ENCODE results near the gene SLC13A1.
"Not testable (repeated sequence)": the region's sequence is repeated elsewhere in the genome, so short reads cannot be mapped to it uniquely, and the experiment has no call there.

The SLC13A1 gene

DNA sequence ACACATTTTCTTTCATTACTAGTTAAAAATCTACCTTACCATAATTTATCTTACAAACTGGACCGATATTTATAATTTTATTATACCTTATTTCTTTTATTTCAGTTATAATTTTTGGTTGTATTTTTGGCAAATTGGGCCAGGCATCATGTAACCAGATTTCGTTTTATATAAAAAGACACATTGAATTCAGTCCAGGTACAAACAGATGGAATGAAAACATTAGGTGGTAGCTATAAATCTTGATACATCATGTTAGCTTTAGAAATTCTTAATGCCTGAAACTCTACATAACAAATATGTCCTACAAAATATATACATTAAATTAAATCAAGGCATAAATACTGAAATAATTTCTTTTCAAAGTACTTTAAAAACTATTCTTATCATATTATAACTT, 73.1 kb downstream of the SLC13A1 start:
- no peak for DNase-seq (ENCODE audit: low read depth in 3 of 3)

DNA sequence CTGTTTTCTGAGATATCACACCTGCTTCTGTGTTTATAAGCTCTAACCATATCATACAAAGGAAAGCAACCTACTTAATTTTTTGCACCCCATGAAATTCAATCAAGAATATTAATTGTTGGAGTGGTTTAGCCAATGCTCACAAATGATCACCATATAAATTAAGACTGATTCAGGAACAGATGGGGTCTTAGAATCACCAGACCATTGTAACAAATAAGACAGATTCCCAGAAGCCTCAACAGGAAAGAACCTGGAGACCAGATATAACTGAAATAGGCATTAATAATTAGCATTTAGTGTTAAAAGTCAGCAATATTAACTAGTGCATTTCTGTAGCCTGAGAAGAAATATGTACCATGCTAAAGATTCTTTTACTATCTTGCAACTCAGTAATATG, 73.6 kb downstream of the SLC13A1 start:
- DNase-seq (ENCODE audit: low read depth in 3 of 3): no peak

DNA sequence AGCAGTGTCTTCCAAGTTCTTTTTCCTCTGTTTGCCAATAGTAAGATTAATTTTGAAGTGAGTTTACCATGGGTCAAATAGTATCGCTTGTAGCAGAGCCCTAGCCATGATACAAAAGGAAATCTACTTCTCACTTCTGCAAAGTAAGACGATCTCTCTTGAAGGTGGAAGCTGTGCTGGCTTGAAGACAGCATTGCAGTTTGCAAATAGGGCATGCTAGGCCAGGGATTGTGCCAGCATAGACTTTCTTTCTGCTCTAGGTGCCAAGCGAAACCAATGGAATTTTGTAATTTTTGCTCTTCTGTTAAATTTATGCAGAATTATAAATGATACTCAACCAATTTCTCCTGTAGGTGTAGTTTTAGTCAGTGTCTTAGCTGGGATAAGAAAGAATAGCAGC, 74.5 kb downstream of the SLC13A1 start:
- DNase-seq (ENCODE audit: low read depth in 3 of 3): no peak

DNA sequence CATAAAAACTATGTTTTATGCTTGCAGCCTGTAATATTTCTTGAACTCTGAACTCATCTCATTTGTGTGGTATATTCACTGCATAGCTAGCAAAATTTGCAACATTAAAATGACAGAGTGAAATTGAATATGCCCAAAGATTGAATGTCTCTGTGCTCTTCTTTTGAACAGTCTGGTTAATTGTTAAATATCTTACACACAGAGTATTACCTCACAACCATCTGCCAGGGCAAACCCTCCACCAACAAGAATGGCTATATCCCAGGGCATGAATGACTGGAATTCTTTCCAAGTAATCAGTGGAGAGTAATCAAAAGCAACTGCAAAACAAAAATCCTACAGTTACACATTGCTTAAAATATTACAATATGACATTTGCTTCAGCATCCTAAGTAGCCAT, 76.9 kb downstream of the SLC13A1 start:
- DNase-seq (ENCODE audit: low read depth in 3 of 3): no peak

DNA sequence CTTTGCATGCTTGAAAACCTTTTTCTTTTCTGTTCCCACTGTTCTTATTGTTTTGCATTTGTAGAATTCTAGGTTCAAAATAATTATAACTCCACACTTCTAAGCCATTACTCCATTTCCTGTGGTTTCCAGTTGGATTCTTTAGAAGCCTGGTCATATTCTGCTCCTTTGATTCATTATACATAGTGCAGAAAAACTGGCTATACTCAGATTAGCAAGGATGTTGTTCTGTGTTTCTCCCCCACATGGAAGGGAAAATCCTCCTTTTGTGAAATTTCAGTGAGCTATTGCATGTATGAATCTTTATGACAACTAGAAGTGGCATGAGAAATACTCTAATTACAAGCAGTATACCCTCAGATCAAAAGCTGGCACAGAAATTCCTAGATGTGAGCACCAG, 79.5 kb downstream of the SLC13A1 start:
- DNase-seq (ENCODE audit: low read depth in 3 of 3): no peak

DNA sequence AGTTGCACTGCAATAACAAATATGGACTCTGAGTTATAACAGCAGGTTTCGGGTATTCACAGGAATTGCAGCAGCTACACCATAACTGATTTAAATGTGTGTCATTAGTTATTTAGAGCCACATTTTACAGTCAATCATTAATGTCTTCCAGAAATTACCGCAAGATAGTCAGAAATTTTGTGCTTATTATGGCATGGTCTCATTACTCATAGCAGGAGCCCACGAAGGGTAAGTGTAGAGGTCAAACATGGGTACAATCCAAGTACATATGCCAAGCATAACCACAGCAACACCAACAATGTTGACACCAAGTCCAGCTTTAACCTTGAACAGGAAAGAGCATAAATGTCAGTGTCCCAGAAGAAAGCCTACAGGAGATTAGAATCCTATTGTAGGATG, 84.4 kb downstream of the SLC13A1 start:
- no peak for DNase-seq (ENCODE audit: low read depth in 3 of 3)

DNA sequence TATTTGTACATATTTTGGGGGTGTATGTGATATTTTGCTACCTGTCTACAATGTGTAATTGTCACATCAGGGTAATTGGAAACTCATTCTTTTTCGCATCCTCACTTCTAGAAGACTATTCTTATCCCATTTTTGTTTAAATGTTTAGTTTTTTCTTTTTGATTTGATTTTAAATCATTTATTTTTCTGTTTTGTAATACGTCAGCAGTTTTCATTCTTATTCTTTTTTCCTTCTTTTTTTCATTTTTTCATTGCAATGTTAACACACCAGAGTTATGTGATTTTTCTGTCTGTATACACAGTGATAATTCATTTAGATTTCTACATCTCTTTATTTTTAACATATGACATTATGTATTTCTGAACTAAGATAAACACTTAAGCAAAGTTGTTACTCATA, 85.5 kb downstream of the SLC13A1 start:
- no peak for DNase-seq (ENCODE audit: low read depth in 3 of 3)

DNA sequence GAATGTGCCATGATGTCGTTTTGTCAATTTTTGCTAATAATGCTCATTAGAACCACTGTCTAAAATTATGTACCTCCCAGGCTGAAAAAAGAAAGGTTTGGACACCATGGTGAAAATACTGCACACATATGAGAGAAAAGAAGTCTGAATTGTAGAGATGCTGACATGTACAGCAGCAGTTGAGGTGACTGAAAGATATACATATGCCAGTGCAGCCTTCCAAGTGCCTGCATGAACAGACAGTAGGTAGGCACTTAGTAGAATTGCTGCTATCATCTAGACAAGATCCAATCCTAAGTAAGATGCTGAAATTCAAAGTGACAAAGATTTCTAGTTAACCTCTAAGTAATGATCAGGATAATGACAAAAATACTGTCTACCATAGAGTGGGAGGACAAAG, 86.9 kb downstream of the SLC13A1 start:
- no peak for DNase-seq (ENCODE audit: low read depth in 3 of 3)

DNA sequence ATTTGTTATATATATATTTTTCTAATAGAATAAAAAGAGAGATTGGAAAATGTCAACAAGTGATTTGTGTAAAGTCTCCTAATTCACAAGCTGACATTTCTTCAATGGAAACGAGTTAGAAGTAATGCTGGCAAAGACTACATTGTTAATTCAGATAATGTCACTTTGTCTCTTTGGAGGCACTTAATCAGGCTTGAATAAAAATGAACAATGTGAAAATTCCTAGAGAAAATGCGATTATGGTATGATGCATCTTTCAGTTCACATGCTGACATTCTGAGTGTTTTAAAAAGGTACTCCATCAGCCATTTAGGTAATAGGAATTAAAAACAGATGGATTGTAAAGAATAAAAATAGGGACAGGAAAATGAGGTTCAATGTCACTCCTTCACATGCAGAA, 100.1 kb downstream of the SLC13A1 start:
- no peak for DNase-seq (ENCODE audit: low read depth in 3 of 3)

DNA sequence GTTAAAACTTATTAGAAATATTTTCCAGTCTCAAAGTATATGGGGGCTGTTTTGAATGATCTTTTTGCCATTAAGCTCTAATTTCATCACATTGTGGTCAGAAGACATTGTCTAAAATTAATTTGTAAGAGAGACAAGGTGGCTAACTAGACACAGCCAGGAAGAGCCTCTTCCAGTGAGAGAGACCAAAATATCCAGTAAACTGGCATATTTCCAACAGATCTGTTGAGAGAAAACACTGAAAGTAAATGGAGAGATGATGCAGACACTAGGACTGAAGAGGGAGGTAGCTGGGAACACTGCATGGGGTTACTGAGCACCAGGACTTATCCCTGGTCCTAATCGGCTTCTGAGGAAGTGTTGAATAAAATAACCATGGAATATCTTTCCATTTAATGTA, 102.8 kb downstream of the SLC13A1 start:
- no peak for DNase-seq (ENCODE audit: low read depth in 3 of 3)

DNA sequence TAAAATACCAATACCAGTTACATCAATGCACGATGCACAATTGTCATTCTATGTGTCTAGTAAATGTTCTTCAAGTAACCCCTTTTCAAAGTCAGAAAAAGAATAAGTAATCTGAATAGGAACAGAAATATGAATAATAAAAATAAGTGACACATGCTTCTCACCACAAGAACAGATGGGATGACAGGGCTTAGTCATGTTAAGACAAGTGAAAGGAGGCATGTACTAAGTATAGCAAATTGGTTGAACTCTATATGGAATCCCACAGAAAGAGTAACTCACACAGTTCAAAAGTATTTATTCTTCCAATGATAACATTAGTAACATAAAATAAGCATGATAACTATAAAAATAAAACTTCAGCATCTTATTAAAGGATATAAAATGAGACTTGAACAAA, 103.3 kb downstream of the SLC13A1 start:
- no peak for DNase-seq (ENCODE audit: low read depth in 3 of 3)

DNA sequence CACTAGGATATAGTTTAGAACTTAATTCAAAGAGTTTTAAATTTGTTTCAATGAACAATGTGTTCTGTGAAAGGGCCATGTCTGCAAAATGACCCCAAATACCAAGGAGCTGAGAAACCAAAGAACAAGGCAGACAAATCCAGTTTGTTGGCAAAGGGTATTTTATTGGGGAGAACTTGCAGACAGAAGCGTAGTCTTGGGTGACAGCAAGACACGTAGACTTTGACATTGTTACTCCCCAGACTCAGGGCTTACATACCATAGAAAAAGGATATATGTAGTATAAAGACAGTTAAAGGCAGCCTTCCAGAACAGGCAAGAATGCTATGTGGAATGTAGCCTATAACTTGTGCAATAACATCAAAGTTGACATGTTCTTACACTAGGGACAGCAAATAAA, 109.3 kb downstream of the SLC13A1 start:
- DNase-seq (ENCODE audit: low read depth in 3 of 3): no peak

DNA sequence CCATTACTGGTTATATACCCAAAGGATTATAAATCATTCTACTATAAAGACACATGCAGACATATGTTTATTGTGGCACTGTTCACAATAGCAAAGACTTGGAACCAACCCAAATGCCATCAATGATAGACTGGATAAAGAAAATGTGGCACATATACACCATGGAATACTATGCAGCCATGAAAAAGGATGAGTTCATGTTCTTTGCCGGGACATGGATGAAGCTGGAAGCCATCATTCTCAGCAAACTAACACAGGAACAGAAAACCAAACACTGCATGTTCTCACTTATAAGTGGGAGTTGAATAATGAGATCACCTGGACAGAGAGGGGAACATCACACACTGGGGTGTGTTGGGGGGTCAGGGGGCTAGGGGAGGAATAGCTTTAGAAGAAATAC, 112.9 kb downstream of the SLC13A1 start:
- not testable (repeated sequence) for DNase-seq (ENCODE audit: low read depth in 3 of 3)

DNA sequence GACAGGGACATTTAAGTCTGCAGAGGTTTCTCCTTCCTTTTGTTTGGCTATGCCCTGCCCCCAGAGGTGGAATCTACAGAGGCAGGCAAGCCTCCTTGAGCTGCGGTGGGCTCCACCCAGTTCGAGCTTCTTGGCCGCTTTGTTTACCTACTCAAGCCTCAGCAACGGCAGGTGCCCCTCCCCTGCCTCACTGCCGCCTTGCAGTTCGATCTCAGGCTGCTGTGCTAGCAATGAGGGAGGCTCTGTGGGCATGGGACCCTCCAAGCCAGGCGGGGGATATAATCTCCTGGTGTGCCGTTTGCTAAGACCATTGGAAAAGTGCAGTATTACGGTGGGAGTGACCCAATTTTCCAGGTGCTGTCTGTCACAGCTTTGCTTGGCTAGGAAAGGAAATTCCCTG, 114.9 kb downstream of the SLC13A1 start:
- DNase-seq (ENCODE audit: low read depth in 3 of 3): not testable (repeated sequence)

DNA sequence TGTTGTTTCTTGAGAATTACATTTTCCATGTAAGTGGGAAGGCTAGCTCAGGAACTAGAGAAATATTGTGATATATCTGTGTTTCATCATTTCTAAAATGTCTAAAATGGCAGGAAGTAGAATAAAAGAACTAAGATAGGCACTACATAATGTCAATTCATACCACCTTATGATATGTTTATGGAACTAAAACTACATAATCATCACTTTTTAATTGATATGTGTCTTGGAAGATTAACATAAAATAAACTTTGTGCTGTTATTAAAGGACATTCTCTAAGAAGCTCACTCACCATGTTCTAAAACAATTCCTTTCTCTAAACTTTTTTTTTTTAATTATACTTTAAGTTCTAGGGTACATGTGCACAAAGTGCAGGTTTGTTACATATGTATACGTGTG, 120.7 kb downstream of the SLC13A1 start:
- no peak for DNase-seq (ENCODE audit: low read depth in 3 of 3)

DNA sequence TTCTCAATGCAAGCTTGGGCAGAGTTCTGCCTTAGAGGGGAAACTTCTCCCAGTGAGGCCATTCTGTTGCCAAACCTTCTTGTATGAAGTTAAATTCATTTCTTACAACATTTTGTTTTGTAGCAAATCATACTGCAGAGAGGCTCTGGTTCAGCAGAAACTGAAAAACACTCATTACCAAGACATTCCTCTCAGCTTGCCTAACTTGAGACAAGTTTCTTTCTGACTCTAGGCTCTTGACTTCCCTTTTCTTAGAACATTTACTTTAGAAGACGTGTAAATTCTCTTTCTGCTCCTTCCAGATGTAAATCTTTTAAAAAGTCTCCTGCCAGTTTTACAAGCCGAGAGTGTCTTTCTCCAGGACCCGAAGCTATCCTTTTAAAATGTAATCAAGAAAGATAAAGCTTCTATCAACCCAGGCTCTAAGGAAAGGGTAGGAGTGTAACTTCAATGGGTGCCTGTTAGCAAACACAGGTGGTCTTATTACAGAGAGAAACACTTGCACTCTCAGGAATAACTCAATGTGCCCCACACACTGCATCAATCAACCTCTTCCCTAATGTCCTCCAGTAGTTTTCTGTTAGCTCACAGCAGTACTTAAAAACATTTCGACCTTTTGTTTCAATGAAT, 123.8 kb downstream of the SLC13A1 start:
- DNase-seq (ENCODE audit: low read depth in 3 of 3): no peak

DNA sequence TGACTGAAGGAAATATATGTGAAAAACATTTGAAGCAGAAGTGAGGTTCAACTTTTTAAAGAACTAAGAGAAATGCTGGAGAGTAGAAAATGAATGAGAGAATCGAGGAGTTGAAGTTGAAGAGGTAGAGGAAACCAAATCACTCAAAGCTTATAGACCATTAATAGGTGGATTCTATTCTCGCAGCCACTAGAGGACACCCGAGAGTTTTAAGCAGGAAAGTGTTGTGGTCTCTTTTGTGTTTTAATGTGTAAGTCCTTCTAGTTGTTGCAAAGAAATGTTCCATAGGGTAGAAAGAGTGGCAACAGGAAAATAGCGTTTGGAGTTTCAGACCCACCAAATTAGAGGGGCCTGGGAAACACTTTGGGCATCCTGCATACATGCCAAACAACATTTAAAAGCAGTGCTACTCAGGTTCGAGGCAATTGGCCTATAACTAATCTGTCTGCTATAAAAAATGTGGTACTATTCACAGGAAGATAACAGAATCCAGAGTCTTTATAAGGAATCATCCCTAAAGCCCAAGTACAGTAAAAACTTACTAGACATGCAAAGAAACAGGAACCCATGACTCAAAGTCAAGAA, 129.0 kb downstream of the SLC13A1 start:
- no peak for DNase-seq (ENCODE audit: low read depth in 3 of 3)

DNA sequence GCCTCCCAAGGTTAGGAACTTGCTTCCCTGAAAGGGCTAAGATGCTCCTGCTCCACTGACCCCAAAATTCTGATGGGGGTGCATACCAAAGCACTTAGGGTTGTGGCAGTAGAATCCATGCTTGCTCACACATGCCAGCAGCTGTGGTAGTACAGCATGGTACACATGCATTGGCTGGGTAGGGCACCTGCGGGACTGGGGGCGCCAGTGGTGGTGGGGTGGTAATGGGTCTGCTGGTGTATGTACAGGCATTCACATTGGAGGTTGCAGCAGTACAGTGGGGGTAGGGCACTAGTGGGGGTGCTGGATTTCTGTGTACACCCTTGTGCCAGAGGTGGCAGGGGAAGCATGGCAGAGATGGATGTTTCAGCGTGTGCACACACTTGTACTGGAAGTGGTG, 132.0 kb downstream of the SLC13A1 start:
- DNase-seq (ENCODE audit: low read depth in 3 of 3): no peak

Measured in stimulated activated CD4-positive, alpha-beta T cell treated with anti-CD3 and anti-CD28 coated beads, TNF-alpha, amount 100 ng/mL, for 4 hours (primary cell).